GM18526 (cell line): ENCODE results near the gene DYRK2.

Experiments
- POLR2A ChIP-seq: IDR thresholded peaks from 3 replicates; pipeline ENCODE4 v1.6.1; 2011; ENCODE audit not compliant: insufficient read length; ENCODE audit errors: extremely low read depth

The DYRK2 gene

GRCh38 chr12:67681105-67681778 lies 32.7 kb downstream of the DYRK2 start:
- no peak for TF ChIP-seq POLR2A

- TF ChIP-seq POLR2A = no peak
Measured at GRCh38 chr12:67681941-67682620, 33.5 kb downstream of the DYRK2 start.

DNA sequence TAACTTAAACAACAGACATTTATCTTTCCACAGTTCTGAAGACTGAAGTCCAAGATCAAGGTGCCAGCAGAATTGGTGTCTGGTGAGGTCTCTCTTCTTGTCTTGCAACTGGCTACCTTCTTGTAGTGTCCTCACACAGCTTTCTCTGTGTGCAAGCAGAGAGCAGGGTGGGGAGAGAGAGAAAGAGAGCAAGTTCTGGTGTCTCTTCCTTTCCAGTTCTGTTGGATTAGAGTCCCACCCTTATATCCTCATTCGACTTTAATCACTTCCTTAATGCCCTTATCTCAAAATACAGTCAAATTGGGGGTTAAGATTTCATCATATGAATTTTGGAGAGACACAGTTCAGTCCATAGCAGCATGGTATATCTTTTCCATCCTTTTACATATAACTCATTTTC lies 40.8 kb downstream of the DYRK2 start:
- TF ChIP-seq POLR2A = no peak

DNA sequence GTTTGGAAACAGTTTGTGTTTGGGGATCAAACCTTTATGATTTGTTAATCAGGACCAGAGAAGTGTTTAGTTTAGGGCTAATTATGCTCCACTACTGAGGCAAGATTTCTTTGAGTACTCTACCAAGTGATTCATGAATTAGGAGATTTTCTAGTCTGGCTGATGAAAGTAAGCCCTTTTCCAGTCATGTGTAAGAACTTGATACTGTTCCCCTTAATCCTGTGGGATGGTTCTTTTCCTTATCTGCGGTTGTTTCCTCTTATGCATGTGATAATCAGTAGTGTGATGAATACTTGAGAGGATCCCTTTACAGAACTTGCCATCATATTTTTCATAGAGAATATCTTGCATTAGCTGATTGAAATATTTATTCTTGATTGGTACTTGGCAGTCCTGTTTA lies 42.1 kb downstream of the DYRK2 start:
- TF ChIP-seq POLR2A = no peak

- TF ChIP-seq POLR2A = no peak
Measured at GRCh38 chr12:67691220-67691619, 42.7 kb downstream of the DYRK2 start.

GRCh38 chr12:67692135-67692534 lies 43.6 kb downstream of the DYRK2 start:
- TF ChIP-seq POLR2A = no peak

- no peak for TF ChIP-seq POLR2A
Measured at GRCh38 chr12:67692966-67693365, 44.4 kb downstream of the DYRK2 start.

- no peak for TF ChIP-seq POLR2A
Measured at GRCh38 chr12:67693894-67694293, 45.3 kb downstream of the DYRK2 start.

- TF ChIP-seq POLR2A = no peak
Measured at GRCh38 chr12:67694306-67694900, 45.9 kb downstream of the DYRK2 start.

DNA sequence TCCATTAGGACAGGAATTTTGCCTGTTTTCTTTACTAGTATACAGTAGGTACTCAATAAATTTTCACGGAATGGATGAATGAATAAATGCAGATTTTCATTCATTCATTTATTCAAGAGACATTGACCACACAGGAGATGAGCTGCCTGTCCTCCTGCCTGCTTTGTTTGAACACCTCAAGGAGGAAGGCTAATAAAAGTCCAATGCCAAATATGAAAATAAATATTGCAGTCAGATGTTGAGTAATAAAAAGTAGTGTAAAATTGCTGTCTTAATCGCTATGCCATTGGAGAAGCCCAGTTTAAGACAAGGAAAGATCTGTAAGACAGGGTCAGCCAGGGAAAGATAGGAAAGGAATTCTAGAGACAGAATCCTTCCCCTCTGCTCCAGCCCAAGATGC lies 47.4 kb downstream of the DYRK2 start:
- TF ChIP-seq POLR2A = no peak

DNA sequence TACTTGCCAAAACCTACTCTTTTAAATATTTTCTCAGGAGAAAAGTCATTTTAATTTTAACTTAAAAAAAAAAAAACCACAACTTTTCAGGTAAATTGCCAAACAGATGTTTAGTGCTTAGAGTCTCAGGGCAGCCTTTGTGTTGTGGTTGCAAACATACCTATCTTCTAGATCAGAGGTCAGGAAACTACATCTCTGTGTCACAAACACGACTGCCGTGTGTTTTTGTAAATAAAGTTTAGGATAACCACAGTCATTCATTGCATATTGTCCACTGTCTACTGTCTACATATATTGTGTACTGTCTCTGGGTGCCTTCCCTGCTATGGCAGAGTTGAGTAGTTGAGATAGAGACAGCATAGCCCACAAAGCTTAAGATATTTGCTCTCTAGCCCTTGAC lies 48.9 kb downstream of the DYRK2 start:
- no peak for TF ChIP-seq POLR2A

DNA sequence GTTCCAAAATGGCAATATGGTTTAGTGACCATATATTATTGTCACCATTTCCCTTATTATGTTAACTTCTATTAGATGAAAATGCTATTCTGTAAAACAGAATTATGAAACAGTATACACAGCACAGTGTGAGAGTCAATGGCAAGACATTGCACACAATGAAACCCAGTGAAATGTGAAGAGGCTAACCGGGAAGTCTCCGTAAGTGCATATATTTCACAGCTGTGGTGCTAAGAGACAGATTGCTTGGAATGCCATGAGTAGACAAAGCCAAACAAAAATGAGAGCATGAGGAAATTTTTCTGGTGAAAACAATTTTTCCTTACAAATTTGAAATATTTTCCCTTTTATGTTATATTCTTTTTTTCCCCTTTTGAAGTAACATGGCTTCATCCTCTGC lies 49.4 kb downstream of the DYRK2 start:
- TF ChIP-seq POLR2A = no peak

DNA sequence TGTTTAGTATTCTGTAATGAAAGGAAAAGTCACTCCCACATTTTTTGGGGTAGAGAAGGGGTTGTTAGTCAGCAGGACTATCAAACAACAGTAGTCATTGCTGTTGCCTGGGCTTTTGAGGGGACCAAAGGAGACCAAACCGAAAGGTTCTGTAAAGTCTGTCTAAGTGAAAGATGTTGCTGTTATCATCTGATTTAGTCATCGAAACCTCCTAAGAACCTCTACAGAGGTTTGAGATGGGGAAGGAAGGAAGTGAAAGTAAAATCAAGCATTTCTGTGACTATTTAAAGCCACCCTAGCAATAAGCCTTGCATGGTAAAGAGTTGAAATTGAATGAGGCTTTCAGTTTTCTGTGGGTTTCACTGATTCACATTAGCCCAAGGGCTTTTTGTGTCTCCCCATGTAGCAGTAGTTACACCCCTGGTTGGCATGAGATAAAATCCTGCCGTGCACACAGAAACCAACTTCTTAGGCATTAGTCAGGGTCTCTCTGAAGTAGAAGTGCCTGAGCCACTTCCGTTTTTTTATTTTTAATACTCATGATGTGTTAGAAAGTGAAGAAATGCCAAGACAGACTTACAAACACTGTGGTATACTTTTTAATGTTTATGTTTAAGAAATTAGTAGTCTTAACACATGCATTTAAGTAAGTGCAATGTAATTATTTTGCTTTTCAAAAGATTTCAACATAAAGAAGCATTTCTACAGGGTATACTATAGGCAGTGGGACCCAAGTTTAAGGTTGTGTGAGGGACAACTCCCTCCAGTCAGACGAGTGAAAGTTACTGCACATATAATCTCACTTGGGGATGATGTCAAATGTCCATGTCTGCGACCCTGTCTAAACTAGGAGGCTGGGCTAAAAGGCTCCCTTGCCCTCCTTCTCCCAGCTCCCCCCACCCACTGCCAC lies 50.4 kb downstream of the DYRK2 start:
- TF ChIP-seq POLR2A = no peak

- no peak for TF ChIP-seq POLR2A
Measured at GRCh38 chr12:67701121-67701520, 52.6 kb downstream of the DYRK2 start.

DNA sequence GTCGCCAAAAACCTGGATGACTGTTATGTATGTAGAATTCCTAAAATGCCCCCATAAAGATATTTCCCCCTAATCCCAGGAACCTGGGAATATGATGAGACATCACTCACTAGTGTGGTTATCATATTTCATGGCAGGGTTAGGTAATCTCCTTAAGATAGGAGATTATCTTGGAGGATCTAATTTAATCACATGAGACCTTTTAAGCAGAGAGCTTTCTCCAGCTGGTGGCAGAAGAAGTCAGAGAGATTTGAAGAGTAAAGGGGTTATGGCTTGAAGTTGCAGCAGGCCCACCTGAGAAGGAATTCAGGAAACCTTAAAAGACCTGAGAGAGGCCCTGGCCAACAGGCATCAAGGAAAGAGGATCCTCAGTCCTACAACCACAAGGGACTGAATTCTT lies 53.6 kb downstream of the DYRK2 start:
- no peak for TF ChIP-seq POLR2A
